Smooth muscle cell of the brain vasculature (primary cell): ENCODE measurements around the gene MINDY2.
"Not testable (repeated sequence)": the region's sequence is repeated elsewhere in the genome, so short reads cannot be mapped to it uniquely, and the experiment has no call there.

Source experiments
- DNase-seq: peaks from one replicate; pipeline ENCODE4 v3.0.0-alpha.2; 2012; ENCODE audit warnings: low read depth, low spot score

Gene MINDY2

DNA sequence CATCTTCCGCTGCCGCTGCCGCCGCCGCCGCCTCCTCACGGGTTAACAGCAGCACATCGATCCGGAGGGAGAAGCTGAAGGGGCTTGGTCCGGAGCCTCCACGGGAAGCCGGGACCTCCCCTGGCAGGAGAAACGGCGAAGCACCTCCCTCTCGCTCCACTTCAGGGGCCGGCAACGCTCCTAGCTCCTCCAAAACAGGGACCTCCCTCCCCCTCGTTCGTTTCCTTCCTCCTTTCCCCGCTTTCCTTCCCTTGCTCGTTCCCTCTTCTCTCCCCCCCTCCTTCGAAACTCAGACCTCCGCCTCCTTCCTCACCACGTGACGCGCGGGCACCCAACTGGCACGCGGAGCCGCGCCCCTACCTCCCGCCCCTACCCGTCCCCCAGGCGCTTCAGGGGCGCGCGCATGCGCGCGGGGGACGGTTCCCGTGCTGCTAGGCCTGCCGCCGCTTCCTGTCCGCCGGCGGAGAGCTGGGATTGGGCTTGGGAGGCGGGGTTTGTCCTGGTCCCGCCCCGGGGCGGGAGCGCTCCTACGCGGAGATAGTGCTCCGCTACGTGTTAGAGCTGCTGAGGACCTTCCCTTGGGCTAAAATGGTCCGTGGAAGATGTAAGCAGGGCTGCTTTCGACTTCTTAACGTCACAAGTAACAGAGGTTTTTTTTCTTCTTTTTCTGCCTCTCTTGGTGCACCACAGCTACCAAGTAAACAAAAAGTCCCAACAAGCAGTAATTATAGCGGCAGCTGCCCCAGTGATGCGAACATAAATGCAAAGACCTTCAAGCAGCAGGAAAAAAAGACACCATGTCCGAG is 21.4 kb upstream of the MINDY2 start, which contains the start of gene ADAM10:
Gene ADAM10 (minus strand): TSS at position 176 of the 806 bp plus-strand sequence. CDS start 173 bp downstream, at position 3.
- peak; percentile 97 for DNase-seq

DNA sequence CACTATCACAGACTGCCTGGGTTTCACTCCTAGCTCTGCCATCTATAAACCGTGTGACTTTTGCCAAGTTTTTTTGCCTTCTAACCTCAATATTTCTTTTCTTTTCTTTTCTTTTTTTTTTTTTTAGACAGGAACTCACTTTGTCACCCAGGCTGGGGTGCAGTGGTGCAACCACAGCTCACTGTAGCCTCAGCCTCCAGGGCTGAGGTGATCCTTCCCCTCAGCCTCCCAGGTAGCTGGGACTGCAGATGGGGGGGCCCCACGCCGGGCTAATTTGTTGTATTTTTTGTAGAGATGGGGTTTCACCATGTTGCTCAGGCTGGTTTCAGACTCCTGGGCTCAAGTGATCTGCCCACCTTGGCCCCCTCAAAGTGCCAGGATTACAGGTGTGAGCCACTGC is 18.4 kb upstream of the MINDY2 start:
- no peak for DNase-seq

DNA sequence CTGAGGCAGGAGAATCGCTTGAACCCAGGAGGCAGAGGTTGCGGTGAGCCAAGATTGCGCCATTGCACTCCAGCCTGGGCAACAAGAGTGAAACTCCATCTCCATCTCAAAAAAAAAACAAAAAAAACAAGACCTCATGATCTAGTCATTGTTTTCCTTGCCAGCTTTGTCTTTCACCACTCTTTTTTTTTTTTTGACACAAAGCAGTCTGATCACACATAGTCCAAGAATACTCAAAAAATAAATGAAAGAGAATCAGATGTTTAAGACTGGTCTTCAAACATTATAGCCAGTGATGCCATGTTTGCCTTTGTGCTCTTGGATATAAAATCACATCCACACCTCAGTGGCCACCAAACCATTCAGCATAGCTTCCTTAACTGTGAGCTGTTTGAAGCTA is 15.8 kb upstream of the MINDY2 start:
- no peak for DNase-seq

DNA sequence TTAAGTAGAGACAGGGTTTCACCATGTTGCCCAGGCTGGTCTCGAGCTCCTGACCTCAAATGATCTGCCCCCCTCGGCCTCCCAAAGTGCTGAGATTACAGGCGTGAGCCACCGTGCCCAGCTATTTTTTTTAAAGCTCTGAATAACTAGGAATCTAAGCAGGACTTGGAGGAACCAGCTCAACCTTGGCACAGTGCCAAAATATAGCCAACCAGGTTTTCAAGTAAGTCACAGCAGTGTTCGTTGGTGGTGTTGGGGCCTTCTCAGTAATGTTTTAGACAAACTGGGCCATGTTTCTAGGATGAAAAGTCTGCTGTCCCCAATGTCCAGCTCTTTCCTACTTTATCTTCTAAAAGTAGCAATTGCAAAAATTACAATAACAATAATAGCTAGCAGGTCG is 15.1 kb upstream of the MINDY2 start:
- no peak for DNase-seq

DNA sequence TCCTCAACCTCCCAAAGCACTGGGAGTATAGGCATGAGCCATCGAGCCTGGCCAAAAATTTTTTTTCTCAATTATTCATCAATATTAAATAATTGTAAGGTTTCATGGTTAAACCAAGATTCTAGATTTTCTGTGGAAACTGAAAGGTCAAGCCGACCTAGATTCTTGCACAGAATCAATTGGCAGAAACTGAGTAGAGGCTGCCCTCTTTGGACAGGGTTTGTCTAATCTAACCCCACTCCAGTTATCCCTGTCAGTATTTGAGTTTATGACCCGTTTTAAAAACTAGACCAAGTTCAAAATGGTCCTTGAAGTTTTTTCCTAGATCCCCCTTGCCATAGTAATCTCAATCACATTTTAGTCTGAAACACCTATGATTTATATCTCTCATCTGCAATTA is 13.0 kb upstream of the MINDY2 start:
- DNase-seq, result no peak

DNA sequence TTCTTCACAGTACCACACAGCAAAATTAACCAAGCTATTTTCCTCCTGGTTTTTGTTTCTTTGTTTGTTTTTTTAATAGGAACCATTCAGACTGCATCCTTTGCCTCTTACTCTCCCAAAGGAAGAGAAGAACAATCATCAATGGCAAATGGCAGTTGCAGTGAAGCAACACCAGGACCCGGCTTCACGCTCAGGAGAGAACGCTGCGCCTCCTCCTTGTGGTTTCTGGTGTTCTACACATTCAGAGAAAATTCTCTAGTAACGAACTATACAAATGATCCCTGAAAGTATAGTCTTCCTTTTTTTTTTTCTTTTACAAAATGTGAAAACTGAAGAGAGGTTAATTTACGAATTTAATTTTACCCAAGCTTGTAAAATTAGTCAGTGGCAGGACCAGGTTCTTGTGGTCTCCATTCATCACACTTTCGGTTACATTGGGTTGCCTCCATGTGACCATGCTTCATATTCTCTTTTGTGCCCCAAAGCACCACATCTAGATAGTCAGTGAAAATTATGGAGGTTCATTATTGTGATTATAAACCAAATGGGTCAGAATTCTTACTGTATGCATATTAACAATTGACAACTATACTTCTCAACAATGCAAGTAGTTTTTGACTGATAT is 10.6 kb upstream of the MINDY2 start:
- DNase-seq, result no peak

DNA sequence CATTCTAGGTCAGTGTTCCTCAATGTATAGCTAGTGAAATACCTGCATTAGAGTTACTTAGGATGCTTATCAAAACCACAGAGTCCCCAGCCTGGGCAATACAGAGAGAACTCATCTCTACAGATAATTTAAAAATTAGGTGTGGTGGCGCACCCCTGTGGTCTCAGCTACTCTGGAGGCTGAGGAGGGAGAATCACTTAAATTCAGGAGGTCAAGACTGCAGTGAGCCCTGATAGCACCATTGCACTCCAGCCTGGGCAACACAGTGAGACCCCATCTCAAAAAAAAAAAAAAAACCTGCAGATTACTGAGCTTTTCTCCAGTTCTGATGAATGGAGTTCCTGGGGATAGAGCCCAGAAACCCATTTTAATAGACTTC is 10.1 kb upstream of the MINDY2 start:
- no peak for DNase-seq

DNA sequence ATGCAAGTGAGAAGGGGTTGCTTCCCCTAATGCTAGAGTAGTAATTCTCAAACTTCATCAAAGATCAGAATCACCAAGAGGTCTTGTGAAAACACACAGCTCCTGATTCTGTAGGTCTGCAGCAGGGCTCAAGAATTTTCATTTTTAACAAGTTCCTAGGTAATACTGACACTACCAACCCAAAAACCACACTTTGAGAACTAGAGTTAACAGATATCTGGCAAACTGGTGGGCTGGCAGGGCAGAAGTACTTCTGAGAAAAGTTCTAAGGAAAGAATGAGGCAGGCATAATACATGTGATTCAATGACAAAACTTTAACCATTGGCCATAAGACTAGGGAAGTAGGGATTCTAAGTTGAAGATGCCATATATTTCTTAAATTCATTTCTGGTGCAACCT is 8.8 kb upstream of the MINDY2 start:
- no peak for DNase-seq

DNA sequence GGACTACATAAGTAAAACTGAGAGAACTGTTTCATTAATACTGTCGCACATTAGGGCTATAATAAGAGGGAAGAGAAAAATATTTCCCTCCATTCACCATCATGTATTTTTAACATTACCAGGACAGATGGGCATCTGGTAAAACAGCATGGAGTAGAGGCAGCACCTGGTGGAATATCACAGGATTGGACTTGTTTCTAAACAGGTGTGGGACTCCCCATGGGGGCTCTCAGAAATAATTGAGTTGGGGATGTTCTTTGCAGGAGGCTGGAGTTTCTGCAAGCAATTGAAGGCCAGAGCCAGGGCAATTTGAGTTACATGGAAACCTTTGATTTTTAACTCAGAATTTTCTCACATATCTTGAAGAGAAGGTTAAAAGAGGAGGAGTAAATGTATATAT is 8.4 kb upstream of the MINDY2 start:
- no peak for DNase-seq

DNA sequence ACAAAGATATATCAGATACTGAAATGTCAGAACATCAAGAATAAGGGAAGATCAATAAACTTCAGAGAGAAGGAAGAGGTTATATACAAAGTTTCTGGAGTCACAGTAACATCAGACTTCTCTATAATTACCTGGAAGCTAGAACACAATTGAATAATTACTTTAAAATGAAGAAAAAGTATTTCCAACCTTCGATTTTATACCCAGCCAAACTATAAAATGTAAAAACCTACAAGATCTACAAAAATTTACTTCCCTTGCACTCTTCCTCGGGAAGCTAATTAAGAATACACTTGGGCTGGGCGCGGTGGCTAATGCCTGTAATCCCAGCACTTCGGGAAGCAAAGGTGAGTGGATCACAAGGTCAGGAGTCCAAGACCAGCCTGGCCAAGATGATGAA is 6.6 kb upstream of the MINDY2 start:
- DNase-seq, result no peak

DNA sequence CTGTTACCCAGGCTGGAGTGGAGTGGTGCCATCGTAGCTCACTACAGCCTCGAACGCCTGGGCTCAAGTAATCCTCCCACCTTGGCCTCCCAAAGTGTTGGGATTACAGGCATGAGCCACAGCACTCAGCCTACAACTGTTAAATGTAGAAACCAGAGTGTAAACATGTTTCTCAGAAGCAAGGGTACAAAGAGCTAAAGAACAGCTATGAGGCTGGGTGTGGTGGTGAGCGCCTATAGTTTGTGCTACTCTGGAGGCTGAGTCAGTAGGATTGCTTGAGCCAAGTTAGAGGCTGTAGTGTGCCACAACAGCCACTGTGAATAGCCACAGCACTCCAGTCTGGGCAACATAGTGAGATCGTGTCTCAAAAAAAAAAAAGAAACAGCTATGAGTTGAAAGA is 4.8 kb upstream of the MINDY2 start:
- no peak for DNase-seq

DNA sequence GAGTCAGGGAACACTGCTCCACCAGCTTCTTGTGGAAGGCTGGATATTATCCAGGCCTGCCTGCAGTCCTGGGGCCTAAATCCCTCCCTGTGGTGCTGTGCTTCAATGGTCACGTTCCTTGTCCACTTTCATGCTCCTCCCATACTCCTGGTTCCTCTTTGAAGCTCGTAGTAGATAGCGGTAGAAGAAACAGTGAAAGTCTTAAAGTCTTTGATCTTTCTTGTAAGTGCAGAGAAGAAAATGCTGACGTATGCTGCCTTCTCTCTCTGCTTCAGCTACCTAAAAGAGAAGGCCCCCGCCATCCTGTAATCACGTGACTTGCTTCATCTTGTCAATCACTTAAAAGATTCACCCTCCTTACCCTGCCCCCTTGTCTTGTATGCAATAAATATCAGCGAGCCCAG is 2.5 kb upstream of the MINDY2 start:
- DNase-seq, result not testable (repeated sequence)

DNA sequence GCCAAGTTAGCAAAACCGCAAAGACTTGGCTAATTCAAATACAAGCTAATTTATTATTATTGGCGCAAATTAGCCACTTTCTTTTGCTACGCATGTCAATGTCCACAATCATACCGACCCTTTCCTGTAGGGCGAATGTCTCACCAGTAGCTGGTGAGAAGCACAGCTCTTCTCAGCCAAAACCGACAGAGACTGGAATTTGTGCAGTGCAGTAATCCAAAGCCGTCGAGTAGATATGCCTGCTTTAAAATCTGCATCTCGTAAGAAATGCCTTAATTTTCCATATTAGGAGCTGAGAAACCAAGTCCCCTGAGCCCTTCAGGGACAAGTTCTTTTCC is 614 bp upstream of the MINDY2 start:
- no peak for DNase-seq

DNA sequence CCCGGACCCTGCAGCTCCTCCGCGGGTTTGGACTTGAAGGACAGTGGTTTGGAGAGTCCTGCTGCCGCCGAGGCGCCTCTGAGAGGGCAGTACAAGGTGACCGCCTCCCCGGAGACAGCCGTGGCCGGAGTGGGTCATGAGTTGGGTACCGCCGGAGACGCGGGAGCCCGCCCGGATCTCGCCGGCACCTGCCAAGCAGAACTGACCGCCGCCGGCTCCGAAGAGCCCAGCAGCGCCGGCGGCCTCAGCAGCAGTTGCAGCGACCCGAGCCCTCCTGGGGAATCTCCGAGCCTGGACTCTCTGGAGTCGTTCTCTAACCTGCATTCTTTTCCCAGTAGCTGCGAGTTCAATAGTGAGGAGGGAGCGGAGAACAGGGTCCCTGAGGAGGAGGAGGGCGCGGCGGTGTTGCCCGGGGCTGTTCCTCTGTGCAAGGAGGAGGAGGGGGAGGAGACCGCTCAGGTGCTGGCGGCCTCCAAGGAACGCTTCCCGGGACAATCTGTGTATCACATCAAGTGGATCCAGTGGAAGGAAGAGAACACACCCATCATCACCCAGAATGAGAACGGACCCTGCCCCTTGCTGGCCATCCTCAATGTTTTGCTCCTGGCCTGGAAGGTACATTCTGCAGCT is 634 bp downstream of the MINDY2 start:
- DNase-seq, result no peak

DNA sequence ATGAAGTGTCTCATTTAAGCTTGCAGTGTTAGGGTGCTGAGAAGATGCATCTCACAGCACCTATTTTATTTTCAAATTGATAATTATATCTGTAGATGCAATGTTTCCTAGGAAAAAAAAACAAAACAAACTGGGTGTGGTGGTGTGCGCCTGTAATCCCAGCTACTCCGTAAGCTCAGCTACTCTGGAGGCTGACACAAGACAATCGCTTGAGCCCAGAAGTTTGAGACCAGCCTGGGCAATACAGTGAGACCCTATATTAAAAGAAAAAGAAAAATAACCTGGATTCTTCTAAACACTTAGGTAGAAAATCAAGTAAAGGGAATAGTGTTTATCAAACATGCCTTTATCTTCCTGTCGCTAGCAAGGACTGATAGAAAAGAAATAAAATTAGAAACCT is 1.9 kb downstream of the MINDY2 start:
- no peak for DNase-seq

DNA sequence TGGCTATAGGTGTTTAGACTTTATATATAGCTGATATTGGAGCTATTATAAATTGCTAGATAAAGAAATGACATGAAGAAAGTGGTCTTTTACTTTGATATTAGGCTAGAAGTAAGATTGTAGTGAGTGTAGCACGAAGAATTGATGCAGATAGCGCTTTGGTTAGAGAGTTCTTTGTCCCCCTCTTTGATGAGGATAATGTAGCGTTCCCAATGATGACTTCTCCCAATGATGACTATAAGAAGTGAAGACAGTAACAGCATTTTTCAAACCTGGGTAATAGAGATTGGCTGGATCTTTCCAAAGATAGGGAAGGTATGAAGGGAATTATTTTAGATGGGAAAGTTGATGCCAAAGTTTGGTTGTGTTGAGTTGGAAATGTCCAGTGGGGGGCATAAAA is 4.3 kb downstream of the MINDY2 start:
- DNase-seq, result no peak

DNA sequence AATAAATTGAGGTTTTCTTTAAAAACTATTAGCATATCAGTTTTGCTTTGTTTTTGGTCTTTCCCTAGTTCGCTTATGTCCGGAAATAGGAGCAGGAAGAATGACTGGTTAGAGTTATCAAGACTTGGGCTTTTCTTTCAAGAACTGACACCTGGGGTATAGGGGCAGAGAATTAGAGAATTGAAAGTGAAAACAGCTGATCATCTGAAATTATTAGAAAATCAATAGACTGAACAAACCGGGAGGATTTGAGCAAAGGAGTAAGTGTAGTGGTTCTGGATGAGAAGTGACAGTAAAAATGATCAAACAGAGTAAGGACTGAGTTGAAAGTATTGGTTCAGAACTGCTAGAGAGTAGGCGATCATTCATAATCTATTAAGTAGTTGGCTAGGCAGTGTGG is 6.0 kb downstream of the MINDY2 start:
- no peak for DNase-seq

DNA sequence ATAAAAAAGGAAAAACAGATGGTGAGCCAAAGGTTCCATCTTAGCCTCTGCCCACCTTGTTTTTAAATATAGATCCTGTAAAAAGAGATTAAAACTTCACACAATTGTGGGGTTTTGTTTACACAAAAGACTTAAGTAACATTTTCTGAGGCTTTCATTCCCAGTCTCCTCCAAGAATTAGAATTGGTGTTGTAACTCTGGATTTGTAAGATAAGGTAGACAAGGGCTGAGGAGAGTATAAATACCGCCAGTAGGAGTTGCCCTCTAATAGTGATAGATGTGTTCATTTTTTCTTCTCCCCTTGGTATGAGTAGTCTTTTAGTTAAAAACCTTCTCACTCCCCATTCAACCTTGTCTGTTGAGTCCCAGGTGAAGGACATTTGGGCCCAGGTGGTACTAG is 8.5 kb downstream of the MINDY2 start:
- no peak for DNase-seq

DNA sequence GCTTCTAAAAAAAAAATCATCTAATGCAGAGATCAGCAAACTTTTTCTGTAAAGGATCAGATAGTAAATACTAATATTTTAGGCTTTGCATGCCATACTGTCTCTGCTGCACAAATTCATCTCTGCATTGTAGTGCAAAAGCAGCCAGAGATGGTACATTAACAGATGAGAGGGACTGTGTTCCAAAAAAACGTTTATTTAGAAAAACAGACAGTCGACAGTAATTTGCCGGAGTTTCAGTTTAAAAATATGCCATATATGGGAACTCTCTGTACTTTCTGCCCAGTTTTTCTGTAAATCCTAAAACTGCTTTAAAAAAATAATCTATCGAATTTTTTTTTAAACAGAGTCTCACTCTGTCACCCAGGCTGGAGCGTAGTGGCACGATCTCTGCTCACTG is 14.3 kb downstream of the MINDY2 start:
- DNase-seq, result no peak

DNA sequence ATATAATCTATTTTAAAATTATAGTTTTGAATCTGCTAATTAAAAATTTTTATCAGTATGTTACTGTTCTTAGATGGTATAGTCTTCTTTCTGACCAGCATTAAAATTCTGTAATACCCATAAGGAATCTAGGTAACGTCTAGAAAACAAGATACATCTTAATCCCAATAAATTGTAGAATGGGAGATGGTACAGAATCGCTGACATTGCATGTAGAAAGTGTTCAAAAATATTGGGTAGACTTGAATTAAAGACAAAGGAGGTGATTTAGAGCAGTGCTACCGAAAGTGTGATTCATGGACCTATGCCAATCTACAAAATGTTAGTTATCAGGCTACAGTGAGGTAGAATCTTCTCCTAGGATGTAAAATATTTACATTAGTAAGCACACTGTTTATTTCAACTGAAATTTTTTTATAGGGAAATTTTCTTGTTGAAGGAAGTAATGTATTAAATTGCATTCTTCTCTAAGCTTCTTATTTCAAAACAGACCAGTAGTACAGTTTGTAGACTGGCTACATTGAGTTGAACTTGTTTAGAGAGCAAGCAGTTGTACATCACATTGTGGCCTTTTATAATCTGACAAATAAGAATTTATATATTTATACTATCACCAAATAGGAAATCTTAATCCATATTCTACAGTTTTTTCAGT is 17.1 kb downstream of the MINDY2 start:
- no peak for DNase-seq

DNA sequence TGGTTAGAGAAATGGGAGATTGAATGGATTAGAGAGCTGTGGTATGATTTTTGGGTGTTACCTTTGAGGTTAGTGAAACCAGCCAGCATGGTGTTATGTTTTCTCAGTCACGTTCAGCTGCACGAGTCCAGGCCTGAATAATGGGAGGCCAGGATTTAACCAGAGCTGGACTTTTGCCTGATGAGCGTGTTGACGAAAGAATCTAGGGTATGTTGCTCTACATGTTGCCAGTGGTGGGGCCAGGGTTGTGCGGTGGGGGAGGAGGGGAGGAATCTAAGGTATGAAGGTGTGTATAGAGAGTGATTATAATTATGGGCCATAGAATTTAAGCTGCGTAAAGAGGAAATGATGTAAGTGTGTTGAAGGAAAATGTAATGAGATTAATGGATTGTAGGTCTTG is 22.8 kb downstream of the MINDY2 start:
- DNase-seq, result no peak

DNA sequence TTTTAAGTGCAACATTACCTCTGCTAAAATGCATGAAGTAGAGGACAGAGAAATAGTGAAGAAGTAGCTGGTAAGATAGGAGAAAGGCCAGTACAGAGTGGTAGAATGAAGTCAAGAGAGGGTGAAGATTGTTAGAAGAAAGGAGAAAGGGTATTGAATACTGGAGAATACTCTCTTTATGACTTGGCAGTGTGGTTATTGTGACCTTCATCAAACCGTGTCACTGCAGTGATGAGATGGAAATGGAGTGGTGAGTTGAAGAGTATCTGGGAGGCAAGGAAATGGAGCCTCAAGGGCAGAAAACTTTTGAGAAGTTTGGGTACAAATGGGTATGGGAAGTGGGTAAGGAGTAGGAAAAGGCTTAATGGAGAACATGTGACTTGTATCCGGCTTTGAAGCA is 24.7 kb downstream of the MINDY2 start:
- no peak for DNase-seq

DNA sequence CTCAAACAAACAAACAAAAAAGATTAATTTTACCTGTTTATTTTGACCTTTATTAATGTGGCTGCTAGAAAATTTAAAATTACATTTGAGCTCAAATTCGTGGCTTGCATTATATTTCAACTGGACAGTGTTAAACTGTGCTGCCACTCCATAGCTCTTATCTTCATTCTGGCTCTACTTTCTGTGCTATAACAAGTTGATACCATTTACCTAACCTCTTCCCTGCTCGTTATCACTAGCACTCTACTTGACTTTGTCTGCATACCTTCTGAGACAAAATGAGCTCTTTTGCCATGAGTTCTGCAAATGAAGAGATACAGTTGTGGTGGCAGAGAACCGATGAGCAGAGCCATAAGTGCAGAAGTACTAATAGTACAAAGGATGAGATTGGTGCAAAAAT is 26.4 kb downstream of the MINDY2 start:
- no peak for DNase-seq
